MM.1S (cell line): ENCODE measurements around the gene SULT1A1.
"Not testable (repeated sequence)": the region's sequence is repeated elsewhere in the genome, so short reads cannot be mapped to it uniquely, and the experiment has no call there.

Experiments used
- EZH2 ChIP-seq: fragments of 300-600 bp; sonication (generic); optimal IDR thresholded peaks from 2 replicates; pipeline ENCODE3; 2017; ENCODE audit warnings: low read depth, mild to moderate bottlenecking, antibody characterized with exemption, low read length, mixed read lengths
- TF ChIP-seq, protein P1 (sequence below): fragments of 300-600 bp; sonication (generic); IDR thresholded peaks from 2 replicates; pipeline ENCODE4 v1.5.1; 2016; ENCODE audit warnings: antibody characterized with exemption, low read length, mixed read lengths

DNA sequence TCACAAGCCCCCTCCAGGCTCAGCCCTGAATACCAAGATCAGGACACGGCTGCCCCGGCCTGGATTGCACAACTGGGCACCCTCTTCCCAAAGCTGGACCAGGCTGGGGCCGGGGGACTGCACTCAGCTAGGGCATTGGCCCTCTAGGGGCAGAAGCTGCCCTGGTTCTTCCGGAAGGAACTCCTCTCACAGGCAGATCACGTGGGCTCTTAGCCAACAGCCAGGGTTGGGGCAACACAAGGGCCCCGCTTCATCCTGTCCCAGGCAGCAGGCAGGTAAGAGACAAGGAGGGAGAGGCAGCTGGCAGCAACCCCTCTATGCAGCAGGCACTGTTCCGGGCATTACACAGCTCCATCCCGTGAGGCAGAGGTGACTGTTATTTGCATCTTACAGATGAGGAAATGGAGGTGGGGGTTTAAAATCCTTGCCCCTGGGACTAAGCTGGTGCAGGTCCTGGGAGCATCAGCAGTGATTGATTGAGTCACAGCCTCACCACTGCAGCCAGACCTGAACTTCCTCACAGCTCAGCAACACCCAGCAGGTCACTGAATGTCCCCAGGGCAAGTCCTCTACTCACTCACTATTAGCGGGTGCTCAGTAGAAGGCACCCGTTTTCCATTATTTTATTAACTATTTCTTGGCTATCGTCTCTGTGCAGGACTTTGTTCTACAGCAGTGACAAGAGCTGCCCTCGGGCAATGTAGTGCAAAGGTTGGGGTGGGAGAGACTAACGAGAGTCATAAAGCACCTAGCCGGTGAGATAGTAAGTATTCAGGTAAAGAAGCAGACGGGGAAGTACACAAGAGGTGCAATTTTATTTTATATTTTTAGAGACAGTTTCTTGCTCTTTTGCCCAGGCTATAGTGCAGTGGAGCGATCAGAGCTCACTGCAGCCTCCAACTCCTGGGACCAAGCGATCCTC lies 2.8 kb upstream of the SULT1A1 start:
- TF ChIP-seq, protein P1, sequence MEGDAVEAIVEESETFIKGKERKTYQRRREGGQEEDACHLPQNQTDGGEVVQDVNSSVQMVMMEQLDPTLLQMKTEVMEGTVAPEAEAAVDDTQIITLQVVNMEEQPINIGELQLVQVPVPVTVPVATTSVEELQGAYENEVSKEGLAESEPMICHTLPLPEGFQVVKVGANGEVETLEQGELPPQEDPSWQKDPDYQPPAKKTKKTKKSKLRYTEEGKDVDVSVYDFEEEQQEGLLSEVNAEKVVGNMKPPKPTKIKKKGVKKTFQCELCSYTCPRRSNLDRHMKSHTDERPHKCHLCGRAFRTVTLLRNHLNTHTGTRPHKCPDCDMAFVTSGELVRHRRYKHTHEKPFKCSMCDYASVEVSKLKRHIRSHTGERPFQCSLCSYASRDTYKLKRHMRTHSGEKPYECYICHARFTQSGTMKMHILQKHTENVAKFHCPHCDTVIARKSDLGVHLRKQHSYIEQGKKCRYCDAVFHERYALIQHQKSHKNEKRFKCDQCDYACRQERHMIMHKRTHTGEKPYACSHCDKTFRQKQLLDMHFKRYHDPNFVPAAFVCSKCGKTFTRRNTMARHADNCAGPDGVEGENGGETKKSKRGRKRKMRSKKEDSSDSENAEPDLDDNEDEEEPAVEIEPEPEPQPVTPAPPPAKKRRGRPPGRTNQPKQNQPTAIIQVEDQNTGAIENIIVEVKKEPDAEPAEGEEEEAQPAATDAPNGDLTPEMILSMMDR: not testable (repeated sequence)
- not testable (repeated sequence) for TF ChIP-seq EZH2
